ENCODE measurements around the gene SLC39A5. TPM values are rescaled to one million over a fixed set of nuclear protein-coding genes. Genes with fewer than 3 reads are reported as not detected.

SLC39A5 gene
- total and polyA plus RNA-seq, 2 of the 8 experiments (the other 6 are each of a cell fraction or from before 2014, with no cell fraction given) = 0.27 TPM; not detected in 1

GRCh38 chr12:56243731-56244181 lies 13.9 kb downstream of the SLC39A5 start:
- TF ChIP-seq KDM1A (IDR thresholded peaks at IDR 0.05; ENCODE audit: borderline replicate concordance, low read length) = no peak
- no peak for TF ChIP-seq GABPA (IDR thresholded peaks at IDR 0.05; ENCODE audit: borderline replicate concordance, insufficient read depth, low read length)
- TF ChIP-seq NANOG (IDR thresholded peaks at IDR 0.05; ENCODE audit: insufficient read depth, low read depth, low read length, poor library complexity, severe bottlenecking) = no peak
- no peak for TF ChIP-seq RAD21 (IDR thresholded peaks at IDR 0.05 in 1 of 2, conservative IDR thresholded peaks at IDR 0.05 in 1 of 2; ENCODE audit: low read depth in 2 of 2, low read length in 2 of 2)
- no peak for TF ChIP-seq RFX5 (IDR thresholded peaks at IDR 0.05; ENCODE audit: borderline replicate concordance, low read depth, low read length)
- no peak for TF ChIP-seq TAF7 (optimal IDR thresholded peaks at IDR 0.05; ENCODE audit: borderline replicate concordance, low read depth, low read length)
- TF ChIP-seq CREB1 (IDR thresholded peaks at IDR 0.05) = no peak
- TF ChIP-seq ZNF274 (IDR thresholded peaks at IDR 0.05; ENCODE audit: borderline replicate concordance, extremely low read depth, low read length) = no peak
- Histone ChIP-seq H3K4me1 (replicated peaks in 1 of 4; ENCODE audit: control insufficient read depth in 3 of 4, insufficient read depth in 4 of 4, low read length in 3 of 4) (no peaks in the 10 kb centered on the region), H3K79me2 (ENCODE audit: control insufficient read depth in 1 of 2, insufficient read depth in 2 of 2, low read length in 2 of 2) (no peaks in the 10 kb centered on the region), H3K27me3 (replicated peaks in 1 of 4; ENCODE audit: control insufficient read depth in 3 of 4, extremely low read depth in 1 of 4, insufficient read depth in 3 of 4, low read length in 3 of 4) (no peaks in the 10 kb centered on the region), H3K23ac (ENCODE audit: insufficient read length) (no peak overlapping the region), H2AFZ (ENCODE audit: low read length) (no peak overlapping the region), H2BK12ac (ENCODE audit: low read depth, low read length) (no peak overlapping the region), H3K27ac (ENCODE audit: low read depth, low read length) (no peak overlapping the region), H2BK5ac (ENCODE audit: low read depth, low read length) (no peak overlapping the region), H3K14ac (ENCODE audit: insufficient read length) (no peak overlapping the region), H3K36me3 (ENCODE audit: control insufficient read depth in 2 of 4, insufficient read depth in 4 of 4, low read length in 3 of 4) (peaks cover 20 to 68% (median 51%) of the 10 kb centered on the region in 4 experiments), H4K5ac (ENCODE audit: insufficient read length, low read depth, low read length) (no peak overlapping the region), H3K9me3 (ENCODE audit: insufficient read depth in 2 of 2, low read depth in 1 of 2, low read length in 1 of 2) (no peaks in the 10 kb centered on the region), H2BK15ac (ENCODE audit: low read length) (no peak overlapping the region), H2BK20ac (ENCODE audit: low read length) (no peak overlapping the region), H3K4ac (replicated peaks; ENCODE audit: insufficient read length, low read depth, low read length) (no peak overlapping the region), H3K4me3 (ENCODE audit: extremely low read depth in 1 of 4, insufficient read depth in 2 of 4, low read depth in 3 of 4, low read length in 4 of 4) (no peak overlapping the region), H4K20me1 (replicated peaks in 1 of 2; ENCODE audit: control insufficient read depth in 1 of 2, insufficient read depth in 2 of 2, low read length in 2 of 2) (peaks cover 0 to 3% of the 10 kb centered on the region in 2 experiments), H3K23me2 (ENCODE audit: low read depth, low read length) (no peaks in the 10 kb centered on the region), H2BK120ac (replicated peaks; ENCODE audit: low read depth, low read length) (no peak overlapping the region), H3K56ac (replicated peaks; ENCODE audit: insufficient read length, low read depth, low read length) (no peak overlapping the region), H3K18ac (ENCODE audit: extremely low read depth, low read length) (no peak overlapping the region), H4K91ac (replicated peaks; ENCODE audit: insufficient read length, low read length) (no peak overlapping the region), H2AK5ac (ENCODE audit: low read depth, low read length) (no peak overlapping the region), H3K79me1 (ENCODE audit: low read depth, low read length) (no peaks in the 10 kb centered on the region), H3K9ac (replicated peaks in 1 of 4; ENCODE audit: extremely low read depth in 1 of 4, low read depth in 3 of 4, low read length in 3 of 4) (no peak overlapping the region; a peak in 1 of 7 replicates), H4K8ac (ENCODE audit: extremely low read depth, insufficient read depth, low read length) (no peak overlapping the region), H3K4me2 (ENCODE audit: insufficient read depth in 1 of 2, low read depth in 2 of 2, low read length in 2 of 2) (no peak overlapping the region)
- FAIRE-seq (no peak), DNase-seq (ENCODE audit: low read depth in 1 of 2, low spot score in 2 of 2) (no peak)
- CTCF ChIA-PET (ENCODE audit: partially characterized antibody) = interaction anchor here (1.3 kb wide), 1 partner anchor 11 kb away, joined by 3 read pairs; no protein-coding TSS in a partner anchor
- POLR2A ChIA-PET (ENCODE audit: partially characterized antibody) = interaction anchor here (0.7 to 5.6 kb wide), 4 partner anchors 8 to 85 kb away, joined by 3 to 21 read pairs (median 6); partner anchors contain the start of gene ANKRD52
- 96% methylated on average over 3 of the region's 3 CpGs; no CpG with 5 or more reads in 1 of the 2 experiments for WGBS, 2 experiments (ENCODE audit: extremely low coverage in 1 of 2, insufficient coverage in 1 of 2, insufficient read length in 1 of 2, insufficient replicate concordance in 2 of 2, low coverage in 1 of 2, low lambda C conversion rate in 2 of 2, missing lambda C conversion rate in 1 of 2)
